H1 (cell line): Measurements from ENCODE around the gene ZNF446. TPM values are rescaled to one million over a fixed set of nuclear protein-coding genes. Genes with fewer than 3 reads are reported as not detected.
A peak's percentile ranks its signal among the peaks of the same experiment; 100 is the strongest.
"Not testable (repeated sequence)": the region's sequence is repeated elsewhere in the genome, so short reads cannot be mapped to it uniquely, and the experiment has no call there.

Experiments
- CTCF ChIA-PET: fragments of 300-600 bp; sonication (Branson Sonifier 250); formaldehyde crosslinking; loops from one replicate; lab custom pipeline; 2021; ENCODE audit not compliant: partially characterized antibody; lab: Charles Lee
- POLR2A ChIA-PET: fragments of 300-600 bp; sonication (Branson Sonifier 250); formaldehyde crosslinking; loops from one replicate; lab custom pipeline; 2021; ENCODE audit warnings: inconsistent platforms; ENCODE audit not compliant: partially characterized antibody; lab: Charles Lee
- DNase-seq, 2 experiments: peaks; one replicate each; pipeline versions ENCODE4 v3.0.0 to v3.0.0-alpha.2; 2010 to 2022; ENCODE audit warnings: low spot score in 2 of 2, low read depth in 1 of 2, mixed read lengths in 1 of 2
- FAIRE-seq: peaks from 2 replicates; lab custom pipeline; 2011; peaks lifted over from hg19 to GRCh38; lab: Jason Lieb, UNC
- H2AFZ ChIP-seq: 2 replicates; pipeline ENCODE4 v1.8.1; 2012; ENCODE audit warnings: low read length, inconsistent platforms
- H2AK5ac ChIP-seq: 2 replicates; pipeline ENCODE4 v1.6.1; 2013; ENCODE audit warnings: low read depth, low read length
- H2BK120ac ChIP-seq: replicated peaks from 2 replicates; pipeline ENCODE3; 2013; ENCODE audit warnings: low read depth, low read length, inconsistent platforms
- H2BK12ac ChIP-seq: 2 replicates; pipeline ENCODE4 v1.6.1; 2013; ENCODE audit warnings: low read depth, low read length
- H2BK15ac ChIP-seq: 2 replicates; pipeline ENCODE4 v1.6.1; 2013; ENCODE audit warnings: low read length
- H2BK20ac ChIP-seq: 2 replicates; pipeline ENCODE4 v1.6.1; 2013; ENCODE audit warnings: low read length
- H2BK5ac ChIP-seq: 2 replicates; pipeline ENCODE4 v1.6.1; 2013; ENCODE audit warnings: low read depth, low read length
- H3K14ac ChIP-seq: 2 replicates; pipeline ENCODE4 v1.6.1; 2013; ENCODE audit warnings: inconsistent platforms; ENCODE audit not compliant: insufficient read length
- H3K18ac ChIP-seq: 2 replicates; pipeline ENCODE4 v1.6.1; 2013; ENCODE audit warnings: low read length; ENCODE audit errors: extremely low read depth
- H3K23ac ChIP-seq: 2 replicates; pipeline ENCODE4 v1.6.1; 2013; ENCODE audit warnings: inconsistent platforms; ENCODE audit not compliant: insufficient read length
- H3K23me2 ChIP-seq: 2 replicates; pipeline ENCODE4 v1.6.1; 2013; ENCODE audit warnings: low read depth, low read length
- H3K27ac ChIP-seq: 2 replicates; pipeline ENCODE4 v1.6.1; 2011; ENCODE audit warnings: low read depth, low read length, inconsistent platforms
- H3K27me3 ChIP-seq, 4 experiments: replicated peaks in 1 of 4; 1 replicate in 1 of 4; 2 replicates in 3 of 4; pipeline versions ENCODE4 v1.6.1 to v1.8.1; 2011 to 2013; ENCODE audit warnings: low read length in 3 of 4, mild to moderate bottlenecking in 3 of 4, inconsistent platforms in 2 of 4, mixed read lengths in 2 of 4, moderate library complexity in 1 of 4; ENCODE audit not compliant: control insufficient read depth in 3 of 4, insufficient read depth in 3 of 4; ENCODE audit errors: extremely low read depth in 1 of 4
- H3K36me3 ChIP-seq, 4 experiments: 2 replicates each; pipeline versions ENCODE4 v1.6.1 to v1.8.1; 2011 to 2013; ENCODE audit warnings: mild to moderate bottlenecking in 4 of 4, low read length in 3 of 4, moderate library complexity in 2 of 4, control low read depth in 1 of 4, inconsistent platforms in 1 of 4; ENCODE audit not compliant: insufficient read depth in 4 of 4, control insufficient read depth in 2 of 4
- H3K4ac ChIP-seq: replicated peaks from 2 replicates; pipeline ENCODE3; 2013; ENCODE audit warnings: low read length, low read depth, mixed read lengths, inconsistent platforms; ENCODE audit not compliant: insufficient read length
- H3K4me1 ChIP-seq, 4 experiments: replicated peaks in 1 of 4; 1 replicate in 1 of 4; 2 replicates in 3 of 4; pipeline versions ENCODE4 v1.6.1 to v1.8.1; 2011 to 2013; ENCODE audit warnings: low read length in 3 of 4, inconsistent platforms in 2 of 4, mixed read lengths in 1 of 4; ENCODE audit not compliant: insufficient read depth in 4 of 4, control insufficient read depth in 3 of 4
- H3K4me2 ChIP-seq, 2 experiments: 2 replicates each; pipeline versions ENCODE4 v1.6.1 to v1.8.1; 2011 to 2013; ENCODE audit warnings: low read depth in 2 of 2, low read length in 2 of 2, control low read depth in 1 of 2, inconsistent platforms in 1 of 2, mild to moderate bottlenecking in 1 of 2; ENCODE audit not compliant: insufficient read depth in 1 of 2
- H3K4me3 ChIP-seq, 4 experiments: fragments of 200-600, 300-600 bp in 1 of 4; sonication (generic), shearing (Covaris generic), sonication (Bioruptor Twin) in 1 of 4; 2 replicates each; pipeline versions ENCODE4 v1.5.1 to v1.8.1; 2011 to 2016; ENCODE audit warnings: low read length in 4 of 4, low read depth in 3 of 4, control low read depth in 2 of 4, inconsistent platforms in 2 of 4, mild to moderate bottlenecking in 2 of 4, mixed read lengths in 1 of 4, moderate library complexity in 1 of 4; ENCODE audit not compliant: insufficient read depth in 2 of 4; ENCODE audit errors: extremely low read depth in 1 of 4
- H3K56ac ChIP-seq: replicated peaks from 2 replicates; pipeline ENCODE3; 2013; ENCODE audit warnings: low read depth, mild to moderate bottlenecking, mixed read lengths, low read length, inconsistent platforms; ENCODE audit not compliant: insufficient read length
- H3K79me1 ChIP-seq: 2 replicates; pipeline ENCODE4 v1.6.1; 2013; ENCODE audit warnings: low read depth, low read length, control low read depth
- H3K79me2 ChIP-seq, 2 experiments: 2 replicates each; pipeline versions ENCODE4 v1.6.1 to v1.8.1; 2012 to 2013; ENCODE audit warnings: low read length in 2 of 2, mild to moderate bottlenecking in 2 of 2, inconsistent platforms in 1 of 2; ENCODE audit not compliant: insufficient read depth in 2 of 2, control insufficient read depth in 1 of 2
- H3K9ac ChIP-seq, 4 experiments: replicated peaks in 1 of 4; 1 replicate in 1 of 4; 2 replicates in 3 of 4; pipeline versions ENCODE4 v1.6.1 to v1.8.1; 2011 to 2013; ENCODE audit warnings: low read depth in 3 of 4, low read length in 3 of 4, control low read depth in 2 of 4, mild to moderate bottlenecking in 2 of 4, moderate library complexity in 2 of 4, inconsistent platforms in 1 of 4; ENCODE audit errors: extremely low read depth in 1 of 4
- H3K9me3 ChIP-seq, 2 experiments: 2 replicates each; pipeline versions ENCODE4 v1.6.1 to v1.8.1; 2012 to 2013; ENCODE audit warnings: mild to moderate bottlenecking in 2 of 2, moderate library complexity in 2 of 2, control low read depth in 1 of 2, inconsistent platforms in 1 of 2, low read depth in 1 of 2, low read length in 1 of 2, mixed read lengths in 1 of 2; ENCODE audit not compliant: insufficient read depth in 2 of 2
- H4K20me1 ChIP-seq, 2 experiments: replicated peaks in 1 of 2; 2 replicates each; pipeline versions ENCODE3 to v1.8.1; 2011 to 2013; ENCODE audit warnings: inconsistent platforms in 2 of 2, low read length in 2 of 2, mild to moderate bottlenecking in 1 of 2; ENCODE audit not compliant: insufficient read depth in 2 of 2, control insufficient read depth in 1 of 2
- H4K5ac ChIP-seq: 2 replicates; pipeline ENCODE4 v1.6.1; 2013; ENCODE audit warnings: low read length, low read depth, mixed read lengths, inconsistent platforms; ENCODE audit not compliant: insufficient read length
- H4K8ac ChIP-seq: 2 replicates; pipeline ENCODE4 v1.8.0; 2013; ENCODE audit warnings: mild to moderate bottlenecking, moderate library complexity, low read length, inconsistent platforms; ENCODE audit not compliant: insufficient read depth; ENCODE audit errors: extremely low read depth
- H4K91ac ChIP-seq: replicated peaks from 2 replicates; pipeline ENCODE3; 2013; ENCODE audit warnings: low read length, mixed read lengths, inconsistent platforms; ENCODE audit not compliant: insufficient read length
- EP300 ChIP-seq, 2 experiments: IDR thresholded peaks; 1 replicate in 1 of 2; 2 replicates in 1 of 2; pipeline ENCODE4 v1.6.1; 2011 to 2012; ENCODE audit warnings: low read depth in 2 of 2, low read length in 2 of 2, mild to moderate bottlenecking in 2 of 2, borderline replicate concordance in 1 of 2, inconsistent platforms in 1 of 2, moderate library complexity in 1 of 2
- WGBS, 2 experiments: shearing (Covaris generic) in 1 of 2; methylation state at CpG; one replicate each; pipeline versions ENCODE4 v1.1.6 to v1.1.7; 2013 to 2015; ENCODE audit warnings: low lambda C conversion rate in 2 of 2, mixed read lengths in 2 of 2, inconsistent platforms in 1 of 2, low coverage in 1 of 2, missing lambda C conversion rate in 1 of 2; ENCODE audit not compliant: insufficient replicate concordance in 2 of 2, insufficient coverage in 1 of 2, insufficient read length in 1 of 2; ENCODE audit errors: extremely low coverage in 1 of 2, missing lambda C conversion rate in 1 of 2; 5-methylcytosine and 5-hydroxymethylcytosine counted together
- polyA plus RNA-seq, 7 experiments: library from polyadenylated mRNA; depleted of rRNA in 3 of 7; stranded (reverse) in 5 of 7; unstranded in 2 of 7; fragments of >200 nt in 5 of 7; fragments of 200-250 nt in 2 of 7; gene quantifications; 1 replicate in 5 of 7; 2 replicates in 1 of 7; 4 replicates in 1 of 7; pipeline versions ENCODE4 v1.2.1 to v1.2.3, GENCODE V29; 2011 to 2013; ENCODE audit warnings: missing spikeins in 2 of 7, mixed read lengths in 2 of 7
- total RNA-seq: library from RNA; stranded (reverse); fragmentation: NEBNext Ultra II Directional; extraction: Animal tissue kit (Norgen Biotek cat#: 25700); gene quantifications from 2 replicates; pipeline ENCODE4 v1.2.1, GENCODE V29; 2021

ZNF446 gene
- total and polyA plus RNA-seq, 2 of the 8 experiments (the other 6 are each of a cell fraction or from before 2014, with no cell fraction given) = 4.1 to 5.5 TPM

- H3K23ac ChIP-seq, H2BK5ac ChIP-seq, FAIRE-seq, H3K27ac ChIP-seq, H3K23me2 ChIP-seq, H3K56ac ChIP-seq, H3K79me2 ChIP-seq, H2BK12ac ChIP-seq, H2BK120ac ChIP-seq, H4K91ac ChIP-seq, H4K8ac ChIP-seq, H4K20me1 ChIP-seq, H4K5ac ChIP-seq, H2AK5ac ChIP-seq, H3K27me3 ChIP-seq, H3K4ac ChIP-seq, H2BK20ac ChIP-seq, H3K9ac ChIP-seq, H3K79me1 ChIP-seq, H3K4me2 ChIP-seq, DNase-seq, H3K4me3 ChIP-seq, H3K9me3 ChIP-seq, H3K4me1 ChIP-seq, H3K14ac ChIP-seq, H3K36me3 ChIP-seq, H2AFZ ChIP-seq, H2BK15ac ChIP-seq, H3K18ac ChIP-seq: not testable (repeated sequence)
- WGBS, 2 experiments = 66% methylated on average over 8 of the region's 8 CpGs; no CpG with 5 or more reads in 1 of the 2 experiments
- CTCF ChIA-PET = interaction anchor here (2.2 kb wide), 1 partner anchor 12 kb away, joined by 6 read pairs; the partner anchor contains the start of gene ZBTB45
- TF ChIP-seq EP300 (IDR thresholded peaks at IDR 0.05; ENCODE audit: borderline replicate concordance in 1 of 2, low read depth in 2 of 2, low read length in 2 of 2) = peak in 1 of 2 experiments; percentile 13; a peak in 1 of 3 replicates
- POLR2A ChIA-PET = interaction anchor here (0.6 to 1.8 kb wide), 4 partner anchors 10 to 310 kb away, joined by 3 to 6 read pairs (median 4); partner anchors contain the start of gene ZBTB45
Observed at GRCh38 chr19:58507602-58508223, 31.6 kb downstream of the ZNF446 start.
